ENCODE measurements around the gene VRTN. TPM values are rescaled to one million over a fixed set of nuclear protein-coding genes. Genes with fewer than 3 reads are reported as not detected.

VRTN gene
- total and polyA plus RNA-seq, 9 of the 15 experiments (the other 6 are each of a cell fraction or from before 2014, with no cell fraction given), result 0.05 to 0.09 (median 0.06) TPM; not detected in 6

DNA sequence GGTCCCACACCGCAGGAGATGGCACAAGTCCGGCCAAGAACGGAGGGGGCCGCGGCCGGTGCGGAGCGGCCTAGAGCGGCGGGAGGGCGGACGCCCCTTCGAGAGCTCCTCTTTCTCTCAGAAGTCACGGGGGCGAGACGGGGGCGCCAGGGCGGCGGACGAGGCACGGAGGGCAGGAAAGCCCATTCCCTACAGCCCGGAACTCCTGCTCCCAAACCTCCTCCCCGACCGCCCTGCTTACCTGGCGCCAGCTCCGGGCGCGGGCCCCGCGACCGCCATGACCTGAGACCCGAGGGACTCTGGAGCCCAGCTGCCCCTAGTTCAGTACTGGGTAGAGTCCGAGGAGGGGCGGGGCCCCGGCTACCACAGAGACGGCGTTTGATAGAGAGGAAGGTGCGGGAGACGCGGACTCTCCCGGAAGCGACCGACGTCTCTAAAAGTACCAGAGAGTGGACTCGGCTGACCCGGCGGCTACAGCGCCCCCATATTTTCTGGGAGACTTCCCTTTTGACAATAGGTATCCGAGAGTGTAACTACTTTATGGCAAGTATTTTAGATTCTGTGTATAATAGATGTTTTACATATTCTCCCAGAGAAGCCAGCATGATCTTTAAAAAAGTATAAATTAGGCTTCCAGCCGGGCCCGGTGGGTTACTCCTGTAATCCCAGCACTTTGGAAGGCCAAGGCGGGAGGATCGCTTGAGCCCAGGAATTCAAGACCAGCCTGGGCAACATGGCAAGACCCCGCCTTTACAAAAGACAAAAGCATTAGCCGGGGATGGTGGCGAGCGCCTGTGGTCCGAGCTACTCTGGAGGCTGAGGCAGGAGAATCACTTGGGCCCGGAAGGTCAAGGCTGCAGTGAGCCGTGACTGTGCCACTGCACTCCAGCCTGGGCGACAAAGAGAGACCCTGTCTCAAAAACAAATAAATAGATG lies 45.4 kb upstream of the VRTN start, which contains the start of gene ABCD4 (continued):
- TF ChIP-seq IFI16 (CRISPR knock-in tag; IDR thresholded peaks at IDR 0.05), result no peak
- no peak for TF ChIP-seq SMAD1 (IDR thresholded peaks at IDR 0.05; ENCODE audit: low read depth, low read length, partially characterized antibody)
- no peak for TF ChIP-seq ZNF41 (CRISPR knock-in tag; conservative IDR thresholded peaks at IDR 0.05)
- TF ChIP-seq, protein P1, sequence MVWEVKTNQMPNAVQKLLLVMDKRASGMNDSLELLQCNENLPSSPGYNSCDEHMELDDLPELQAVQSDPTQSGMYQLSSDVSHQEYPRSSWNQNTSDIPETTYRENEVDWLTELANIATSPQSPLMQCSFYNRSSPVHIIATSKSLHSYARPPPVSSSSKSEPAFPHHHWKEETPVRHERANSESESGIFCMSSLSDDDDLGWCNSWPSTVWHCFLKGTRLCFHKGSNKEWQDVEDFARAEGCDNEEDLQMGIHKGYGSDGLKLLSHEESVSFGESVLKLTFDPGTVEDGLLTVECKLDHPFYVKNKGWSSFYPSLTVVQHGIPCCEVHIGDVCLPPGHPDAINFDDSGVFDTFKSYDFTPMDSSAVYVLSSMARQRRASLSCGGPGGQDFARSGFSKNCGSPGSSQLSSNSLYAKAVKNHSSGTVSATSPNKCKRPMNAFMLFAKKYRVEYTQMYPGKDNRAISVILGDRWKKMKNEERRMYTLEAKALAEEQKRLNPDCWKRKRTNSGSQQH (CRISPR knock-in tag; IDR thresholded peaks at IDR 0.05), result no peak
- no peak for TF ChIP-seq ZNF77 (CRISPR knock-in tag; IDR thresholded peaks at IDR 0.05)
- TF ChIP-seq, protein P2, sequence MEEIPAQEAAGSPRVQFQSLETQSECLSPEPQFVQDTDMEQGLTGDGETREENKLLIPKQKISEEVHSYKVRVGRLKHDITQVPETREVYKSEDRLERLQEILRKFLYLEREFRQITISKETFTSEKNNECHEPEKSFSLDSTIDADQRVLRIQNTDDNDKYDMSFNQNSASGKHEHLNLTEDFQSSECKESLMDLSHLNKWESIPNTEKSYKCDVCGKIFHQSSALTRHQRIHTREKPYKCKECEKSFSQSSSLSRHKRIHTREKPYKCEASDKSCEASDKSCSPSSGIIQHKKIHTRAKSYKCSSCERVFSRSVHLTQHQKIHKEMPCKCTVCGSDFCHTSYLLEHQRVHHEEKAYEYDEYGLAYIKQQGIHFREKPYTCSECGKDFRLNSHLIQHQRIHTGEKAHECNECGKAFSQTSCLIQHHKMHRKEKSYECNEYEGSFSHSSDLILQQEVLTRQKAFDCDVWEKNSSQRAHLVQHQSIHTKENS (CRISPR knock-in tag; IDR thresholded peaks at IDR 0.05), result no peak
- TF ChIP-seq DIDO1 (tag; IDR thresholded peaks at IDR 0.05; ENCODE audit: low read depth), result no peak
- TF ChIP-seq POU5F1 (IDR thresholded peaks at IDR 0.05; ENCODE audit: borderline replicate concordance, low read depth, low read length, partially characterized antibody), result no peak
- TF ChIP-seq EZH2 (IDR thresholded peaks at IDR 0.05; ENCODE audit: borderline replicate concordance, low read depth, low read length), result no peak
